Natural killer cell treated with Interleukin-12 subunit alpha and Interleukin-12 subunit beta and Interleukin-15 and Interleukin-18, amount 100 ng/mL, for 72 hours (primary cell): ENCODE measurements around the gene PLB1. TPM values are rescaled to one million over a fixed set of nuclear protein-coding genes. Genes with fewer than 3 reads are reported as not detected.
A peak's percentile ranks its signal among the peaks of the same experiment; 100 is the strongest.
"Not testable (repeated sequence)": the region's sequence is repeated elsewhere in the genome, so short reads cannot be mapped to it uniquely, and the experiment has no call there.

Experiments used
- ATAC-seq, 2 donors: fragments of 150-1000 bp; cut with Tn5 transposase in 1 of 2; sonication (Bioruptor Pico), chemical (Tn5 transposase) in 1 of 2; 2 replicates each; pipeline ENCODE4 v1.10.0; 2021
- DNase-seq: peaks from one replicate; pipeline ENCODE4 v3.0.0; 2022; ENCODE audit warnings: low spot score
- H3K27ac Mint-ChIP-seq, 2 donors: 1 replicate in 1 of 2; 2 replicates in 1 of 2; pipeline ENCODE4 v1.8.0; 2022; ENCODE audit warnings: mixed read lengths in 2 of 2, mild to moderate bottlenecking in 1 of 2, moderate library complexity in 1 of 2
- H3K27me3 Mint-ChIP-seq, 2 donors: 1 replicate in 1 of 2; 2 replicates in 1 of 2; pipeline ENCODE4 v1.8.0; 2022; ENCODE audit warnings: mixed read lengths in 2 of 2
- H3K36me3 Mint-ChIP-seq: one replicate; pipeline ENCODE4 v1.8.0; 2022; ENCODE audit warnings: mixed read lengths
- H3K4me1 Mint-ChIP-seq, 2 donors: 1 replicate in 1 of 2; 2 replicates in 1 of 2; pipeline ENCODE4 v1.8.0; 2022; ENCODE audit warnings: low read depth in 2 of 2, mixed read lengths in 2 of 2, mild to moderate bottlenecking in 1 of 2
- H3K4me3 Mint-ChIP-seq: one replicate; pipeline ENCODE4 v1.8.0; 2022; ENCODE audit warnings: mixed read lengths
- H3K9me3 Mint-ChIP-seq: 2 replicates; pipeline ENCODE4 v1.8.0; 2022; ENCODE audit warnings: mixed read lengths
- total RNA-seq, 2 donors: library from RNA; stranded (reverse); gene quantifications; one replicate each; pipeline ENCODE4 v1.2.3, GENCODE V29; 2022

The PLB1 gene
- total RNA-seq, 2 donors from 2014 or later = 0.88 to 0.98 TPM

GRCh38 chr2:28665811-28666377, 170.0 kb downstream of the PLB1 start:
- not testable (repeated sequence) for DNase-seq, H3K4me1 Mint-ChIP-seq, ATAC-seq, H3K27me3 Mint-ChIP-seq, H3K4me3 Mint-ChIP-seq, H3K9me3 Mint-ChIP-seq, H3K36me3 Mint-ChIP-seq
- H3K27ac Mint-ChIP-seq = peak overlapping the region in 1 of 2 donors; percentile 6

DNA sequence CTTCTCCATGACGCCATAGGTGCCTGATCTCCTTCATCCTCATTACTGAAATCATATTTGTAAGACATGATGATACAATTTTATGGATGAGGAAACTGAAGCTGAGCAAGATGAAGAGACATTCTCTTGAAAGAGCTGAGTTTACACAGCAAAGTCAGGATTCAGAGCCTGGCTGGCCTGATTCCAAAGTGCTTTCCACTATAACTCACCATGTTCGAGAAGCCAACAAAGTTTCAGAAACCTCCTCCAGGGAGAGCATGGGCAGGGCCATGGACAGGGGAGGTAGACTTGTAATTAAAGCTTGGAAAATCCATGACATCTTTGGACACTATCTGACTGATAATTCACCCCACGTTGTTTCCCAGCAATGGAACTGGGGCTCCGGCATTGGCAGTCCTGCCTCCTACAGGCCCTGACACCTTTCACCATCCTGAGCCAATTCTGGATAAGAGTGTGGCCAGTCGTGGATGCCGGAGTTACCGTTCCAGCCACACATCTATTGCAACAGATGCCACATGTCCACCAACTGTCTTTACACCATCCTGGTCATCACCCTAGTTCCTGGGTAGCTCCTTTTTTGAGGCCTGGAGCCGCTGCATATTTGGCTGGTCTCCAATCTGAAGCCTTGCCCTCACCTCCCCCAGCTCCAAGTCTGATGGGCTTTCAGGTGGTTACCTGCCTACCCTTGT, 170.8 kb downstream of the PLB1 start:
- Mint-ChIP-seq H3K36me3 (peaks cover 4% of the 10 kb centered on the region), H3K27ac (peak overlapping the region in 1 of 2 donors; percentile 6), H3K4me3 (no peak overlapping the region), H3K4me1 (peaks cover 4 to 6% of the 10 kb centered on the region in 2 donors), H3K27me3 (no peaks in the 10 kb centered on the region), H3K9me3 (no peaks in the 10 kb centered on the region)
- no peak for ATAC-seq
- no peak for DNase-seq

GRCh38 chr2:28667261-28667660, 171.4 kb downstream of the PLB1 start:
- ATAC-seq = no peak
- no peak overlapping the region for H3K4me3 Mint-ChIP-seq
- no peak for DNase-seq
- H3K27me3 Mint-ChIP-seq = no peaks in the 10 kb centered on the region
- H3K4me1 Mint-ChIP-seq = peaks cover 4 to 9% of the 10 kb centered on the region in 2 donors
- H3K36me3 Mint-ChIP-seq = peaks cover 6% of the 10 kb centered on the region
- H3K9me3 Mint-ChIP-seq = no peaks in the 10 kb centered on the region
- no peak overlapping the region for H3K27ac Mint-ChIP-seq

GRCh38 chr2:28668106-28668814, 172.4 kb downstream of the PLB1 start:
- Mint-ChIP-seq H3K36me3 (peaks cover 13% of the 10 kb centered on the region), H3K4me1 (peaks cover 4 to 16% of the 10 kb centered on the region in 2 donors), H3K27ac (peak overlapping the region in 1 of 2 donors; percentile 29), H3K27me3 (no peaks in the 10 kb centered on the region), H3K9me3 (peaks cover 8% of the 10 kb centered on the region), H3K4me3 (no peak overlapping the region)
- DNase-seq = no peak
- no peak for ATAC-seq

DNA sequence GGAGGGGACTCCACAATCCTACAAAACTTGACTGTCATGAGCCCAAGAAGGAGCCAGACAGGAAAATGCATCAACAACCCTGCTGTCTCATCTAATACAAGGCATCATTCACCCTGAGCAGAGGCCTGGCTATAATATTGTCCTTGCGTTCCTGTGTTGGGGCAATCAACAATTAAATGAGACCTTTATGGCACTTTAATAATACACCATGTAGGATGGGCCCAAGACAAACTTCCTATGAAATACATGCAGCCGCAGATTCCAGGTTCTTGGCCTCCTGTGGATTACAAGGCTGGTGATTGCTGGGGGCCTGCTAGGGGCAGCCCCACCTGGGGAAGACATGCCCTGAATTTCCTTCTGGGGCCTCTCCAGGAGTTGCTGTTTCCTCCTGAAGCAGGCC, 173.0 kb downstream of the PLB1 start:
- Mint-ChIP-seq H3K36me3 (peaks cover 13% of the 10 kb centered on the region), H3K4me1 (peaks cover 4 to 16% of the 10 kb centered on the region in 2 donors), H3K9me3 (peaks cover 8% of the 10 kb centered on the region), H3K4me3 (no peak overlapping the region), H3K27ac (peak overlapping the region in 1 of 2 donors; percentile 29), H3K27me3 (no peaks in the 10 kb centered on the region)
- ATAC-seq (no peak), DNase-seq (no peak)

GRCh38 chr2:28670856-28671255, 175.0 kb downstream of the PLB1 start:
- H3K36me3 Mint-ChIP-seq = peaks cover 13% of the 10 kb centered on the region
- H3K27ac Mint-ChIP-seq = peak overlapping the region in 1 of 2 donors; percentile 40
- ATAC-seq (no peak), DNase-seq (no peak)
- no peak overlapping the region for H3K4me3 Mint-ChIP-seq
- peaks cover 11% of the 10 kb centered on the region for H3K9me3 Mint-ChIP-seq
- H3K4me1 Mint-ChIP-seq = peaks cover 4 to 21% of the 10 kb centered on the region in 2 donors
- no peaks in the 10 kb centered on the region for H3K27me3 Mint-ChIP-seq

GRCh38 chr2:28673338-28673737, 177.5 kb downstream of the PLB1 start:
- no peaks in the 10 kb centered on the region for H3K27me3 Mint-ChIP-seq
- ATAC-seq (no peak), DNase-seq (no peak)
- H3K9me3 Mint-ChIP-seq = peaks cover 11% of the 10 kb centered on the region
- peaks cover 9 to 36% of the 10 kb centered on the region in 2 donors for H3K4me1 Mint-ChIP-seq
- H3K4me3 Mint-ChIP-seq = no peak overlapping the region
- H3K36me3 Mint-ChIP-seq = peaks cover 13% of the 10 kb centered on the region
- peak overlapping the region in 1 of 2 donors; percentile 72 for H3K27ac Mint-ChIP-seq

DNA sequence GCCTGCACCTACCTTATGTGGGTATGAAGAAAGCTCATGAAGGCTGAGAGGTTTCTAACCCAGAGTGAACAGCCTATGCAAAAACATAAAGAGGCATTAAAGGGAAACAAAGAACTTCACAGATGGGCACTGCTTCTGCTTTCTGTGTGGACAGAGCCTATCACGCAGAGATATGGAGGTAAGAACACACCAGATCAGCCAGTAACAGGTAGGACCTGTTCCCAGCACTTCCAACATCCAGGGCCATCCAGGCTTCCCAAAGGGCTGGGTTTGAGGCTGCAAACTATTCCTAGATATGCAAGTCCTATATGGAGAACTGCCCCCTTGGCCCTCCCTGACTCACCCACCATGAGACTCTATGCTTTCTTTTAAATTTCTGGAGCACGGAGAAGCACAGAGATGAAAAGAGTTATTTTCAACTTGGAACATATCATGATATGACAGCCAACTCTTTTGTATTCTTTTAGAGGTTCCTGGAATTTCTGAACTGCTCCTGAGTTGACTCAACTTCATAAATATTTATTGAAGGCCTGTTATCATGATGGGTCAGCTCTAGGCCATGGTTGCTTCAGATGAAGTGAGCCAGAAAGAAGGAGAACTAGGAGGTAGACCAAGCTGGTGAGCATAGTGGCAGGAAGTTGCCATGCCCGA, 178.3 kb downstream of the PLB1 start:
- H3K36me3 Mint-ChIP-seq = peaks cover 13% of the 10 kb centered on the region
- no peak overlapping the region for H3K4me3 Mint-ChIP-seq
- H3K9me3 Mint-ChIP-seq = peaks cover 11% of the 10 kb centered on the region
- H3K27me3 Mint-ChIP-seq = no peaks in the 10 kb centered on the region
- DNase-seq = no peak
- peak overlapping the region in 1 of 2 donors; percentile 72 for H3K27ac Mint-ChIP-seq
- peaks cover 17 to 44% of the 10 kb centered on the region in 2 donors for H3K4me1 Mint-ChIP-seq
- no peak for ATAC-seq

GRCh38 chr2:28674713-28675068, 178.8 kb downstream of the PLB1 start:
- no peak overlapping the region for H3K4me3 Mint-ChIP-seq
- peak overlapping the region in 1 of 2 donors; percentile 72 for H3K27ac Mint-ChIP-seq
- DNase-seq = no peak
- H3K9me3 Mint-ChIP-seq = peaks cover 11% of the 10 kb centered on the region
- no peaks in the 10 kb centered on the region for H3K27me3 Mint-ChIP-seq
- ATAC-seq = no peak
- H3K4me1 Mint-ChIP-seq = peaks cover 22 to 48% of the 10 kb centered on the region in 2 donors
- H3K36me3 Mint-ChIP-seq = peaks cover 13% of the 10 kb centered on the region

GRCh38 chr2:28676152-28676835, 180.4 kb downstream of the PLB1 start:
- ATAC-seq = no peak
- Mint-ChIP-seq H3K27me3 (no peaks in the 10 kb centered on the region), H3K9me3 (peaks cover 11% of the 10 kb centered on the region), H3K4me3 (no peak overlapping the region), H3K4me1 (peaks cover 34 to 58% of the 10 kb centered on the region in 2 donors), H3K36me3 (peaks cover 12% of the 10 kb centered on the region), H3K27ac (peak overlapping the region in 1 of 2 donors; percentile 99)
- DNase-seq = no peak

DNA sequence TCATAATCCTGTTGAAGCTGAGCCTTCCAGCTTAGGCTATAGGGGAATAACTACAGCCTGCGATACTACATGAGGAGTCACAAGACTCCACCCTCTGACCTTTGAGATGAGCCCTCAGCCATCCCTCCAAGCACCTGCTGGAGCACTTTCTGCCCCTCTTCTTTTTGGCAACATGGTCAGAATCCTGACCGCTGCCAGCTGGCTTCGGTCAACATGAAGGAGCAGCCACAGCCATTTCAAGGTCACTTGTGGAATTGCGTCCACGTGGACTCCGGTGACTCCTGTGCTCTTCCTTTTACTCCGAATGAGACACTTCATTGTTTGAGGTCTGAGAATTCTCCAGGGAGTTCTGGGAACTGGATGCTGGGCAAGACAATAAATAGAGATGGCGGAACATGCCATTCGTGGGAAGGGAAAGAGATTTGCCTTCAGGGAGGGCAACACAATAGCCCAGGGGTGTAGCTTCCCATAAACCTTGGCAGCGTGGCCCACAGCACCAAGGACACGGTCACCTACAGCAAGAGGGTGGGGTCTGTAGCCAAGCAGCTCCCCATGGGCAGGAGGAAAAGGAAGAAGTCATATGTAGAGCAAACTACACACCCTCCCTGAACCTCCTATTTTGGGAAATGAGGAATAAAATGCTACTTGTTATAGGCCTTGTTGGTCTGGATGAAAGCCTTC, 182.5 kb downstream of the PLB1 start:
- no peak for DNase-seq
- Mint-ChIP-seq H3K4me3 (peak overlapping the region; percentile 61), H3K9me3 (peaks cover 3% of the 10 kb centered on the region), H3K27me3 (no peaks in the 10 kb centered on the region), H3K27ac (peak overlapping the region; percentile 92 to 99), H3K36me3 (no peaks in the 10 kb centered on the region), H3K4me1 (peaks cover 52 to 64% of the 10 kb centered on the region in 2 donors)
- no peak for ATAC-seq

DNA sequence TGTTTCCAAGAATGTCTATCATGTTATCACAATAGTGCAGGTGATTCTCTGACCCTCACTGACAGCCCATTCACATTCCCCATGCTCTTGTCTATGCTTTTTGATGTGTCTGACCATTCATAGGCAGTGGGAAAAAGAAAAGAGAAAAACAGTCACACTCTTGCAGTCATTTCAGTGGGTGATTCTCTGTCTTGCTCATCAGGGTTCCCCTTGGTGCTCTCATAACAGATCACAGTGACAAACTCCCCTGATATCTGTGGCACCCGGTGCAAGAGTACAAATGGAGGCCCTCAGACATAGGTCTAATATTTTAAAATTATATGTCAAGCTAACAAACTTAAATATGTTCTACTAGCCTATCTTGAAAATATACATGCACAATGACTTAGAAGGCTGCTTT, 183.1 kb downstream of the PLB1 start:
- peaks cover 3% of the 10 kb centered on the region for H3K9me3 Mint-ChIP-seq
- peaks cover 52 to 70% of the 10 kb centered on the region in 2 donors for H3K4me1 Mint-ChIP-seq
- no peak for DNase-seq
- ATAC-seq = peak; percentile 34 to 64
- peak overlapping the region; percentile 61 for H3K4me3 Mint-ChIP-seq
- H3K36me3 Mint-ChIP-seq = no peaks in the 10 kb centered on the region
- peak overlapping the region; percentile 92 to 99 for H3K27ac Mint-ChIP-seq
- no peaks in the 10 kb centered on the region for H3K27me3 Mint-ChIP-seq

DNA sequence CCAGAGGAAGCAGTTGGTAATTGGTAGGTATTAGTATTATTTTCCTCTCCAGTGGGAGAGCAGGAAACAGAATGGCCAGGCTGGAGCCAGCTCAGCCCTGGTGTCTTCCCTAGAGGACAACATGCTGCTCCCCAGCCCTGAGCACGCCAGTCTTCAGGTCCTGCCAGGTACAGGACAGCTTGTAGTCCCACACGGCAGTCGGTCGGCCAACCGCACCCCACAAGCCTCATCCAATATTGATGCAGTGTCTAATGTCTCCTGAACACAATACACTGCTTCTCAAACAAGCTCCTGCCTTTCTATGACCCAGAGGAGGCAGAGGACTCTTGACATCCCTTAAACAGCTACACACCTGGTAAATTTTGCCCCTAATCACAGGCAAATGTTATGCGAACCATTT, 184.8 kb downstream of the PLB1 start:
- peak overlapping the region; percentile 59 for H3K4me3 Mint-ChIP-seq
- H3K27ac Mint-ChIP-seq = peak overlapping the region; percentile 92 to 99
- ATAC-seq (no peak), DNase-seq (no peak)
- H3K9me3 Mint-ChIP-seq = no peaks in the 10 kb centered on the region
- H3K27me3 Mint-ChIP-seq = no peaks in the 10 kb centered on the region
- H3K36me3 Mint-ChIP-seq = no peaks in the 10 kb centered on the region
- peaks cover 60 to 79% of the 10 kb centered on the region in 2 donors for H3K4me1 Mint-ChIP-seq
